Medulla oblongata (tissue), 1 donor: Measurements from ENCODE around the gene ZFYVE28.

Experiments used
- DNase-seq: peaks from one replicate; pipeline ENCODE4 v3.0.0-alpha.2; 2015; ENCODE audit errors: extremely low spot score

Gene ZFYVE28

DNA sequence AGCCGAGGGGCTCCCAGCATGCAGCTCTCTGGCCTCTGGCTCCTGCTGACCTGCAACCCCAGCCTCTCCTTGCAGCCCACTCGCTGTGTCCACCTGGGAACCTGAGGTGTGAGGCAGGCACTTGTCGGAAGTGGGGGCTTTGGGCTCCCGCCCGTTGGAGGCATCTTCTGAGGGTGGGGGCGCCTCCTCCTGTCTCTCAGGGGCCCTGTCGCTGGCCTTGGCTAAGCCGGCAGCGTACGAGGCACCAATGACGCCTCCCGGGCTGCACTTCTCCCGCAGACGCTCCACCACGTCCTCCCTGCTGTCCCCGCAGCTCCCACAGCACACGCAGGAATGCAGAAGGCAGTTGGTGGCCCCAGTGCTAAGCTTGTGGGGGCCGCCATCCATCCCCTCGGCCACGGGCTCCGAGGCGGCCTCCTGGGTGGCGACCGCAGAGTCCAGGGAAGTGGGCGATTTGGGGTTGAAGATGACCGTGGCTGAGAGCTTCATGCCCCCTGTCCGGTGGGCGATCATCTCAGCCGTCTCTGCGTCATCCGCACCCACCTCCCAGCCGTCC is 114.0 kb downstream of the ZFYVE28 start:
- DNase-seq, result no peak

DNA sequence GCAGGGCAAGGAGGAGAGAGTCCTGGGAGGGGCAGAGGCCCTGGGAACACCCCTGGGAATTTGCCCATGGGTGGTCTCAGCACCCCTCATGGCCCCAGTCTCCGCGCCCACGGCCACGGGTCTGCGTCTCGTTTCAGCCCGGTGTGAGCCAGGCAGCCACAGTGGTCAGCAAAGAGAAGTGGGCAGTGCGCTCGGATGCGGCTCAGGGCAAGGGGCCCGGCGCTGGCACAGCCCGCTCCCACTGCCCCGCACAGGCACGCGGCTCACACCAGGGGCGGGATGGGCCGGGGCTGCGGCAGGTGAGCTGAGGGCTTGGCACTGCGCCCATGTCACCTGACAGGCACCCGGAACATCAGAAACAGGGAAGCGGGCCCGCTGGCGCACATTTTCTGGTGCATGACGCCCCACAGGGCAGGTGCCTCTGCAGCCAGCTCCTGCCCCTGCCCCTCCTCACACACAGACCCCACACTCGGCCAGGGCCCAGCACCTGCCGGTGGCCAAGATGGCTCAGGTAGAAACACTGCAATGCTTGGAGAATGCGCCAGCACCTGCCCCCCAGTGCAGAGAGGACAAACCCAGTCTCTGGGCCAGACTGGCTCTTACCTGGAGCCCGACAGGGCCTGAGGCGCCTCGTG is 114.6 kb downstream of the ZFYVE28 start:
- DNase-seq, result no peak

DNA sequence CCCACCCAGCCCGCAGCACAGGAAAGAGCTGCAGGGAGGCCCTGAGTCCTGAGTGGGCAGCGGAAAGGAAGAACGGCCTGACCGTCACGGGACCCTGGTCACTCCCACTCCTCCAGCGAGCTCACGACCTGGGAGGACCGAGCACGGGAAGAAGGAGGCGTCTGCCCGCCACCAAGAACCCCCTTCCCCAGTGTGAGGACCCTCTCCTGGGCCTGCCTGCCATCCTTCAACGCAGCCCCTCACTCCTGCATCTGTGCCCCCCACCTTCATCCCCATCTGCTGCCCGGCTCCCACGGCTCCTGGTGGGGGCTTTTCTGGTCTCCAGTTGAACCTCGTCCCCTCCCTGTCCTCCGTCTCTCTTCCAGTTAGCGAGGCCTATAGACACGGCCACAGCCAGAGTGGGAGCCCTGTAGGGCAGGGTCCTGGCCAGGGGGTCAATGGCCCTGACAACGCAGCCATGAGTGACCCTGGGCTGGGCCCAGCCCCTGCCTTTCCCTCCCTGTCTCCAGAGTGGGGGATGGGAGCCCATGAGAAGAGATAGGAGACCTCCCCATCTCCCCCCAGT is 115.2 kb downstream of the ZFYVE28 start:
- no peak for DNase-seq

DNA sequence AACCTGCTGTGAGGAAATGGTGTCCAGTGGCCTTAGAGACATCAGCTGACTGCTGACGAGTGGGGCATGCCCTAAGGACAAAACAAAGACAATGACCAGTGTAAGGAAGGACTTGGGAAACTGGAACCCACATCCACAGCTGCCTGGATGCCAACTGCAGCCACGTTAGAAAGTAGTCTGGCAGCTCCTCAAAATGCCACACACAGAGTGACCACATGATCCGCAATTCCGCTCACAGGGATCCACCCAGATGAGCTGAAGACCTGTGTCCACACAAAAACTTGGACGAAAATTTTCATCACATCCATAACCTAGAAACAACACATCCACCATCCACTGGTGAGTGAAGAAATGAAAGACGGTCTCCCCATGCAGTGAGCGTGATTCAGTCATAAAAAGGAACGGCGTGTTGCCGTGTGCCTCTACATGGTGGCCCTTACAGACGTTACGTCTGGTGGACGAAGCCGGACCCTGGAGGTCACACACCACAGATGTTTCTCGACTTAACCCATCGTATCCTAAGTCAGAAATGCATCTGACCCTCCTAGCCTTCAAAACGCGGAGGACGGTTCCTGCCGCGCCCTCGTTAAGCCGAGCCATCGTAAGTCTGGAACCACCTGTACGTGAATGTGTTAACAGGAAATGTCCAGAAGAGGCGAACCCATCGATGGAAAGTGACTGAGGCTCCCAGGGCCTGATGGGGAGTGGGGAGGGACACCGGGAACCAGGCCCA is 115.9 kb downstream of the ZFYVE28 start:
- no peak for DNase-seq

DNA sequence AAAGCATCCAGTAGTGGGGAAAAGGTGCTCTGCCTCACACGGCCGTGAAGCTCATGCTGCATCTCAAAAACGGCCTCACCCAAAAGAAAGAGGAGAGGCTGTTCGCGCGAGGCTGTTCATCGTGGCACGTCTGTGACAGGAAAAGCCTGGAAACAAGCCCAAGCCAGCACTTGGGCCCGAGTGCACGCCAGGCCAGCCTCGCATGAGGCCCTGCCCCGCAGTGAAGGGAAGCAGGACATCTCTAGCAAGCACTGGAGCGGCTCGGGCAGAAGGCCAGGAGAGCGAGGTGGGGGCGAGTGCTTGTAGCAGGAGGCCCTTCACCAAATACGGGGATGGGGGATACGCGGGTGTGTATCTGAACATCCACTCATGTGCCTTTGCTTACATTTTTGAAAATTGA is 116.6 kb downstream of the ZFYVE28 start:
- no peak for DNase-seq

DNA sequence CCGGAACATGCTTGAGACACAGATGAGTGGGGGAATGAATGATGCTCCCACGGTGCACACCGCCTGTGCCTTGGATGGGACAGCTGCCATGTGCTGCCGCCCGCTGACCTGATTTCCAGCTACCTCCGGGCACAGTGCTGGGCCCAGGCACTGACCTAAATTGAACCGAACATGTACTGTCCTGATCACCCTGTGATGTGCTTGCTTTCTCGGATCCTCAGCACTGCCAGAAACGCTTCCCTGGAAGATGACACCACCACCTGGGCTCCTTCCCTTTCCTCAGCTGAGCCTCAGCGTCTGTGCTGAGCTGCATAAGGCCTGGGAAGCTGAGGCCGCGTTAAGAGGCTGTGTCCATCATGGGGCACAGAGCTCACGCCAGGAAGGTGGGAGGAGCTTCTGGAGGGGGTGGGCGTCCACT is 117.2 kb downstream of the ZFYVE28 start:
- no peak for DNase-seq

DNA sequence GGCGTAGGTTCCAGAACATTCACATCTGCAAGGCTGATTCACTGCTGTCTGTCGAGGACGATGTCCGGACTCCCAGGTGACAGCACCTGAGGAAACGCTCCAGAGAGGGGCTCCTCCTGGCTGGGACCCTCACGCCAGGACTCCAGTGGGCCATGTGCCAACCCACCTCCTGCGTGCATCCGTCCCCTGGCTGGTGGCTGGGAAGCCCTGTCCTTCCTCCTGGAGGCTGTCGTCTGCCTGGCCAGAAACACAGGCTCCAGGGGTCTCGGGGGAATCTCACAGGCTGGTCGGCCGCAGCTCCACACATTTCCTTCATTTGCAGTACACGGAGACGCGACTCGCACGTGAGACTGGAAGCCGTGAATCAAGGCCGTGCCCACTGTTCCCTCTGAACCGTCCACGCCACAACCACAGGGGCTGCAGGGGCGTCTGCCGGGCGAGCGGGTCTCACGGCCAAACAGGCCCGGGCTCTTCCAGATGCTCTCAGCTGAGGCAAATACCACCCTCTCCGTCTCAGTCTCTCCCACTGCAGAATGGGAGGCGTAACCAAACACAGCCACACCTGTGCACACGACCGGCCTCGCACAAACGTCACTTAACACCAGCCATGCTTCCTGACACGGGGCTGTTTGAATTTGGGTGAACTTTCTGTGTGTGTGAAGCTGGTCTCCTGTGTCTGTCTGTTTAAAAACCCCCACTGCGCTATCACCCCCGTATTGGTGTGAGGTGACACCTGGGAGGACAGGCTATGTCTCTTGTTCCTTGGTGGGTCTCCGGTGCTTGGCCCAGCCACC is 117.8 kb downstream of the ZFYVE28 start:
- DNase-seq, result no peak

DNA sequence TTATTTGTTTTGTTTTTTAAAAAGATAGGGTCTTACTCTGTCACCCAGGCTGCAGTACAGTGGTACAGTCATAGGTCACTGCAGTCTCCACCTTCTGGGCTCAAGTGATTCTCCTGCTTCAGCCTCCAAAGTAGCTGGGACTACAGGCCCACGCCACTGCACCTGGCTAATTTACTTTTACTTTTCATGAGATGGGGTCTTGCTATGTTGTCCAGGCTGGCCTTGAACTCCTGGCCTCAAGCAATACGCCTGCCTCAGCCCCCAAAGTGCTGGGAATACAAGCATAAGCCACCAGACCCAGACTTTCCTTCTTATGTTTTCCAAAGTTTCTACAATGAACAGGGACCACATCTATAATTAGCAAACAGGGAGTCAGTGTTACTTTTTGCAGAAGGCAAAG is 118.7 kb downstream of the ZFYVE28 start:
- no peak for DNase-seq

DNA sequence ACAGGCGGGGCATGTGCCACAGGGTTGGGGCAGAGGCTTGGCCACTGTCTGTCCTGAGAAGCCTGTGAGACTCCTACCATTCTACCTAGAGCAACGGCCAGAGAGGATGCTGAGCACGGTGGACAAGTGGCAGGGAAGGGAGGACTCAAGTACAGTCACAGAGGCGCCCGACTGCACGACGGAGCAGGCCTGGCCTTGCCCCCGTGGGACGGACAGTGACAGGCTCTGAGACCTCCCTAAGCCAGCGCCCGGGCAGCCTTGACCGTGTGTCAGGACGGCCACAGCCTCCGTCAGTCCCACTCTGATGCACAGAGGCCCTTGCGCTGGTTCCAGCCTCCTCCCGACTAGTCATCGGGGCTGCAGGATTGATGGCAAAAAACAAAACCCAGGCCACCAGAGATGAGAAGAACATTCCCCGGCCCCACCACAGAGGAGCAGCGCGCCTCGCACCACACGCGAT is 119.9 kb downstream of the ZFYVE28 start:
- no peak for DNase-seq

DNA sequence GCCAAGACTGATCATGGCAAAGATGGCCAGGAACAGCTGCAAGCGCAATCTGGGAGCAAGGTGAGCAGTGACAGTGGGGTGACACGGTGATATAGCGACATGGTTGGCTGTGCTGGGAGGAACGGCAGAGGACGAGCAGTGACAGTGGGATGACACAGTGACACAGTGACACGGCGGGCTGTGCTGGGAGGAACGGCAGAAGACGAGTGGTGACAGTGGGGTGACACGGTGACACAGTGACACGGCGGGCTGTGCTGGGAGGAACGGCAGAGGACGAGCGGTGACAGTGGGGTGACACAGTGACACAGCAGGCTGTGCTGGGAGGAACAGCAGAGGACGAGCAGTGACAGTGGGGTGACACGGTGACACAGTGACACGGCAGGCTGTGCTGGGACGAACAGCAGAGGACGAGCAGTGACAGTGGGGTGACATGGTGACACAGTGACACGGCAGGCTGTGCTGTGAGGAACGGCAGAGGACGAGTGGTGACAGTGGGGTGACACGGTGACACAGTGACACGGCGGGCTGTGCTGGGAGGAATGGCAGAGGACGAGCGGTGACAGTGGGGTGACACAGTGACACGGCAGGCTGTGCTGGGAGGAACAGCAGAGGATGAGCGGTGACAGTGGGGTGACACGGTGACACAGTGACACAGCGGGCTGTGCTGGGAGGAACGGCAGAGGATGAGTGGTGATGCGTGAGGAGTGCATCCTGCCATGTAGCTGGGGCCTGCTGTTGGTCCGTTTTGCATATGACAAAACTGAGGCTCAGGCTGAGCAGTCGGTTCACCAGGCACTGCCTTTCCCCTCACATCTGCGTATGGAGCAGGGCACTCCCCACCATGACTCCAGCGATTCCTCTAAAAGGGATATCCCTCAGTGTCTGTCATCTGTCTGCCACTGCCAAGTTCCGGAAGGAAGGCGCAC is 120.6 kb downstream of the ZFYVE28 start:
- DNase-seq, result no peak

DNA sequence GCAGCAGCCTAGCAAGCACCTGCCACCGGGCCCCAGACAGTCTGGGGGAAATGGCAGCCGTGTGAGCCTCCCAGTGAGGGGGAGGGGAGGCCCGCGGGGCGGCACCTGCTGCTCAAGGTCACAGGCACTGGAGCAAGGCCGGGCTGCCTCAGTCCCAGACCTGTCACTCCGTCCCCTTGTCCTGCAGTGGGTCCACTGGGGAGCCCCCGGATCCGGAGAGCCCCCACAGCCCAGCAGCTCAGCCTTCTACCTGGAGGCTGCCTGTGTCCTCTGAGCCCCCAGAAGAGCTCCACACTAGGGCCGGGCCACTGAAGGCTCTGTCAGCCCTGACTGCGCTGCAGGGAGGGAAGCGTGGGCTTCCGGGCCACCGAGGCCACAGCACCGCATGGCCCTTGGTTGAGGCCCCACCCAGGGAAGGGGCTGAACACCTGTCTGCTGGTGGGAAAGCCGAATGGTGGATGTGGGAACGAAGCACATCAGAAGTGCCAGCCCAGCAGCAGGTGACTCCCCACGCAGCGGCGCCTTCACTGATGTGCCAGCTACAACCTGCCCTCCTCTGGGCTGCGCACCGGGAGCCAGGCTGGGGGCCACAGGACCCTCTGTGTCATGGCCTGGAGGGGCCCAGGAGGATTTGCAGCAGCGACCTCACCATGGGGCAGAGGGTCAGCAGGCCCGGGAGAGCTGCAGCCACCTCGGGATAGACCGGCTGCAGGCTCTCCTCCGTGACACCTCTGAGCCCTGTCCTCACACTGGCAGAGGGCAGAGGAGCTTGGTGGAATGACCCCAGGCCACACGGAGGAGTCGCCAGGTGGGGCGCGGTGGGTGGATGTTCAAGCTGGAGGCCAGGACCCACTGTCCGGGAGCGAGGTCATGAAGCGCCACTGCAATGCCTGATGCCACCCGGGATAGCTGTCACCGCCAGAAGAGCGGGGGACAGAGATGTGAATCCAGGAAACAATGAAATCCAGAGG is 121.5 kb downstream of the ZFYVE28 start:
- no peak for DNase-seq

DNA sequence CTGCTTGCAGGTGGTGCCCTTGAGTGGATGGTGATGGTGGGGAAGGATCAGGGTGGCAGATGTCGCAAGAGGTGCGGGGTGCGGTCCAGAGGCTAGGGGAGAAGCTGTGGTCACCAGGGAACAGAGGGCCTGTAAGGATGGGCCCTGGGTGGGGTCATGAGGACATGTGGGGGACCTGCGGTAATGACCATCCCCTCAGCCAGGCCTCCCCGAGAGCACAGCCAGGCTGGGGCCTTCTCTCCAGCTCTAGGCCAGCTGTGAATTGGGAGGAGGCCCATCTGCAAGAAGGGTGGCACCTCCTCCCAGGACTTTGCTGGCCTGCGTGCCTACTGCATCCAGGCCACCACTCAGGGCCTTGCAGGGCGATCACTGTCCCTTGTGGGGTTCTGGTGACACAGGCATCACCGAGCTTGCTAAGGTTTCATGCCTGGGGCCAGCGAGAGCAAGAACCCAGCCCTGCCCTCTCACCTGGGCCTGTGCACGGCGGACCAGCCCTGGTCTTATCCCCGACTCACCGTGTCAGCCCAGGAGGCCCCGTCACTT is 122.5 kb downstream of the ZFYVE28 start:
- DNase-seq, result no peak

DNA sequence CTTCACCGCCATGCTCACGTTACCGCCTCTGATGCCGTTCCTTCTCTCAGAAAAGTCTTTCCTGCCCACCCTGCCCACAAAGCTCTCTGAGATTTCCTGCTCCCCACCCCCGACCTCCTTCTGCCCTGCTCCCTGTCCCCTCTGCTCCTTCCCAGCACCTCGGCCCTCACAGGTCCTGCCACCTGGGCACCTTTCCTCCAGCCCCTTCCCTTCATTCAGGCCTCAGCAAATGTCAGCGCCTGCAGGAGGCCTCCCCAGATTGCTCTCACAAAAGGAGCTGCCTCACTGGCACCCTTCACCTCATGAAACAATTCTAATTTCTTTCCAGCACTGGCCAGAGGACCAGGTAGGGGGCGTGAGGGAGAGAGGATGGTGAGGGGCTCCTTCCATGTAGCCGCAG is 122.9 kb downstream of the ZFYVE28 start:
- no peak for DNase-seq

DNA sequence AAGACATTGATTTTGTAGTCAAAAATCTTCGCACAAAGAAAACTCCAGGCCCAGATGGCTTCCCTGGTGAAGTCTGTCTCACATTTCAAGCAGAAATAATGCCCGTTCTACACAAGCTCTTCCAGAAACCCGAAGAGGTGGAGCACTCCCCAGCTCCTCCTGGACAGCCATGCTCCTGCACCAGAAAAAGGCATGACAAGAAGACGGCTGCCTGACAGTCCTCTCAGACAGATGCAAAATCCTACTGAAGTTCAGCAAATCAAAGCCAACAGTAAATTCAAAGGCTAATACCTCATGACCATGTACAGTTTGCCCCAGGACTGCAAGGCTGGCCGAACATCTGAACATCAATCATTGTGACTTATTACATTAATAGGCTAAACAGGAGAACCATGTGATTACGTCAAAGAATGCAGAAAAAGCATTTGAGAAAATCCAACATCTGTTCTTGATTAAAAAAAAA is 125.8 kb downstream of the ZFYVE28 start:
- no peak for DNase-seq

DNA sequence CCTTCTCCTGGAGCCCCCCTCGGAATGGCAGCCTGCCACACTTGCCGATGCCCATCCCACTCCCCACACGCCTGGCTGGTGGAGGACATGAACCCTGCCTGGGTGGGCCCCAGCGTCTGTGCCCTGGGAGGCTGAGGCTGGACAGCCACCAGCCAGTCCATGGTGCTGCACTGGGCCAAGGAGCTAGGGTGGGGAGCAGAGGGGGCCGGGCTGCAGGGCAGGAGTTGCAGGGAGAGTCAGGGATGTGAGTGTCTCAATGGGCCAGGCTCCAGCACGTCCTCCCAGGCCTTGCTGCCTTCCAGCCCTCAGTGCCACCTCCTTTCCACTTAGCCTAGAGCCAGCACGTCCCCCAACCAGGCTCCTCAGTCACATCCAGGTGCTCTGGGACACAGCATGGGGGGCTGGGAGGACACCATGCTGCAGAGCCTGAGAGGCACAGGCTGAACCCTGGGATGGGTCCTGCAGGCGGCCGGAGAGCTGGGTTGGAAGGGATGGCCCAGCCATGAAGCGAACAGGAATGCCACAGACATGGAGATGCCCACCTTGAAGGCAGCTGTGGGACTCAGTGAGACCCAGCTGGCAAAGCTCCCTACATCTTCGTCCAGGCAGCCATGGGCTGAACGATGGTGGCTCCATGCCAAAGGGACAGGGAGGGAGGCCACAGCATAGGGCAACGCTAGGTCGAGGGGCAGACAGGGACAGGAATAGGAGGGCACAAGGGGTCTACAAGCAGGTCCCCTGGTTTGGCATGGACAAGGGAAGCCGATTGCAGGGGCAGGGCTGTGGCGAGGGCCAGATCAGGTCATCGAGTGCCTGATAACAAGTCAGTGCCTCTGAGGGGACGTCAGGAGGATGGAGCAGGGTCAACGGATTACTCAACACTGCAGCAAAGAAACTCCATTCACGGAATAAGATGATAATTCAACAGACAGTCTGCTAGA is 126.5 kb downstream of the ZFYVE28 start:
- no peak for DNase-seq

DNA sequence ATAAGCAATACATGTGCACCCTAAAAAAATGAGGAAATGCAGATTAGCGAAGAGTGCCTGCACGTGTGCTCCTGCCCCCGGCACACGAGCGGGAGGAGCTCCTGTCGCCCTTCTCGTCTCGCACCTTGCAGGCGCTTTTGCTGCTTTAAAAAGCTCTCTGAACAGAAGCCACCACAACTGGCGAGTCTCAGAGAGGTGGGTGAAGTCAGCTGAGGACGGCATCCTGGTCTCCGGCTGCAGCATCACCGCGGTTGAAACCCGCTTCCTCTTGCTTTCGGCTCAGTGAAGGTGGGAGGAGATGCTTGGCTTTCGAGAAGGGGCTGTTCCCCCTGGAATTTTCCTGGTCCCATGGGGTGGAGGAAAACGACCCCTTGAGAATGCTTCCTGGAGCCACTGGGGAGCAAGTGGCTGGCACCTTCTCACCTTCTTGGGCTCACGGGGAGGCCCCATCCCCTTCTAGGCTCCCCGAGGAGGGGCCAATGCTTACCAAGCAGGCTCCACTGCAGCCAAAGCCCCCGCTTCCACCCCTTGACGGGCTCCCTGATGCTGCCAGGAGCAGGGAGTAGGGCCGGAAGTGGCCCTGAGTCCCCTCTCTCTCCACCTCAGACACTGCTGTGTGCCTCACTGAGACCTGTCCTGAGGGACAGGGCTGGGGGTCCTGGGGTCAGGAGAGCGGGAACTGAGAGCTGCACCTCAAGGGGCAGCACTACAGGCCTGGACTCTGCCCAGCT is 127.3 kb downstream of the ZFYVE28 start:
- DNase-seq, result no peak

DNA sequence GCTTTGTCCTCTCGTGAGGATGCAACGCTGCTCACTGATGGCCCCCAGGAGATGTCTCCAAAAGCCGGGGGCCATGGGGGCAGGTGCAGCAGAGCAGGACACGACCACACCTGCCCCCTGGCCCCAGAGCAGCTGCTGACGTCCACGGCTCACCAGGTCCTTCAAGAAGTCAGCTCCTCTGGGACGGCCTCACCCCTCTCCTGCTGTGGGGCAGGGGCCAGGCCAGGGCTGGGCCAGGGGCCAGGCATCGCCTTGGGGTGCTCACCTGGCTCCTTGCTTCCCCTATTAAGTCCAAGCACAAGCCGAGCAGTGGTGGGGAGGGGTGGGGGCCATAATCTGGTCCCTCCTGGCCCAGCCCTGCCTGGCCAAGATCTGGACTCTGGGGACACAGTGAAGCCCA is 128.0 kb downstream of the ZFYVE28 start:
- DNase-seq, result no peak

DNA sequence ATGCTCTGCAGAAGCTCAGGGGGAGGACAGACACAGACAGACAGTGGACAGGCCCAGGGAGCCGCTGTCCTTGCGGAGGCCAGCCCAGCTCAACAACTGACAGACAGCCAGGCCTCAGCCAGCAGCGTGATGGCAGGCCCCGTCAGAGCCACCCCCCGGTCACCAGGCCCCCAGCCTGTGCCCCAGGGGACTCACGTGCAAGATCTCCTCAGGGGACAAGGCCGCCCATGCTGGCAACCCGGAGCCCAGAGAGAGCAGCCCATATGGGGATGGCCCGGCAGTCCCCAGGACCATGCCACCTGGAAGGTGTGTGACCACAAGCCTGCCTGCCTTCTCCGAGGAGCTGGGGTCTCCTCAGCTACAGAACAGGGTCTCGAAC is 128.5 kb downstream of the ZFYVE28 start:
- no peak for DNase-seq
